Lower lobe of right lung (tissue), 2 donors: ENCODE results near the gene PTPN18. TPM values are rescaled to one million over a fixed set of nuclear protein-coding genes. Genes with fewer than 3 reads are reported as not detected.
"Not testable (repeated sequence)": the region's sequence is repeated elsewhere in the genome, so short reads cannot be mapped to it uniquely, and the experiment has no call there.

ENCODE experiments used
- ATAC-seq, 2 donors: fragments of 200-7000 bp; cut with Tn5 transposase; one replicate each; pipeline ENCODE4 v1.9.1; 2020 to 2022; ENCODE audit warnings: mild to moderate bottlenecking in 2 of 2, moderate library complexity in 2 of 2
- DNase-seq: peaks from one replicate; pipeline ENCODE4 v3.0.0-alpha.2; 2020
- H3K27ac ChIP-seq: fragments of 200-600 bp; one replicate; pipeline ENCODE4 v1.8.0; 2022
- H3K27me3 ChIP-seq: fragments of 200-600 bp; one replicate; pipeline ENCODE4 v1.8.0; 2022; ENCODE audit warnings: low read depth
- H3K36me3 ChIP-seq: fragments of 200-600 bp; one replicate; pipeline ENCODE4 v1.8.0; 2022; ENCODE audit warnings: mild to moderate bottlenecking
- H3K4me1 ChIP-seq: fragments of 200-600 bp; one replicate; pipeline ENCODE4 v1.8.0; 2022
- H3K4me3 ChIP-seq: fragments of 200-600 bp; one replicate; pipeline ENCODE4 v1.8.0; 2022; ENCODE audit warnings: mild to moderate bottlenecking
- H3K9me3 ChIP-seq: fragments of 200-600 bp; one replicate; pipeline ENCODE4 v1.8.0; 2022
- CTCF ChIP-seq: fragments of 200-600 bp; IDR thresholded peaks from one replicate; pipeline ENCODE4 v1.8.0; 2022; ENCODE audit warnings: antibody characterized with exemption, mild to moderate bottlenecking
- intact Hi-C: fragments of 100-400 bp; cut with DNase I; formaldehyde crosslinking; loops from one replicate; pipeline ENCODE4 v1.11.0; 2022
- total RNA-seq: library from RNA; stranded (reverse); fragmentation: NEBNext Ultra II Directional; extraction: Animal tissue kit (Norgen Biotek cat#: 25700); gene quantifications from one replicate; pipeline ENCODE4 v1.2.1, GENCODE V29; 2021
- donor health status: DM: no; HTN: yes; CAD: no; lungs with severe emphysema.

PTPN18 gene
- total RNA-seq, 1 donor from 2014 or later = 74.1 TPM

- no peaks in the 10 kb centered on the region for H3K36me3 ChIP-seq
- peaks cover 8% of the 10 kb centered on the region for H3K4me1 ChIP-seq
- H3K27ac ChIP-seq = no peak overlapping the region
- TF ChIP-seq CTCF = peak; percentile 91
- H3K4me3 ChIP-seq = peak overlapping the region; percentile 4
- intact Hi-C loops = no loop called here
- peaks cover 29% of the 10 kb centered on the region for H3K27me3 ChIP-seq
- DNase-seq = peak; percentile 80
- H3K9me3 ChIP-seq = no peaks in the 10 kb centered on the region
- peak; percentile 81 for ATAC-seq
Measured at GRCh38 chr2:130332271-130333073, 23.4 kb upstream of the PTPN18 start.

DNA sequence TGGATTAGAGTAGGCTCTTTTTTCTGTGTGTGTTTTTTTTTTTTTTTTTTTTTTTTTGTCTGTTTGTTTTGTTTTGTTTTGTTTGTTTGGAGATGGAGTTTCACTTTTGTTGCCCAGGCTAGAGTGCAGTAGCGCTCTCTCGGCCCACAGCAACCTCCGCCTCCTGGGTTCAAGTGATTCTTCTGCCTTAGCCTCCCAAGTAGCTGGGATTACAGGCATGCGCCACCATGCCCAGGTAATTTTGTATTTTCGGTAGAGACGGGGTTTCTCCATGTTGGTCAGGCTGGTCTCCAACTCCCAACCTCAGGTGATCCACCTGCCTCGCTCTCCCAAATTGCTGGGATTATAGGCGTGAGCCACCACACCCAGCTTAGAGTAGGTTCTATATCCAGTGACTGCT is 22.6 kb upstream of the PTPN18 start:
- peaks cover 21% of the 10 kb centered on the region for H3K27me3 ChIP-seq
- H3K4me3 ChIP-seq, H3K9me3 ChIP-seq, DNase-seq, H3K4me1 ChIP-seq, H3K36me3 ChIP-seq, H3K27ac ChIP-seq, intact Hi-C loops, ATAC-seq: not testable (repeated sequence)

GRCh38 chr2:130334026-130334425 is 21.8 kb upstream of the PTPN18 start:
- ATAC-seq (no peak), DNase-seq (no peak)
- TF ChIP-seq CTCF = no peak
- H3K4me3 ChIP-seq = no peak overlapping the region
- peaks cover 13% of the 10 kb centered on the region for H3K27me3 ChIP-seq
- H3K9me3 ChIP-seq = no peaks in the 10 kb centered on the region
- peaks cover 12% of the 10 kb centered on the region for H3K36me3 ChIP-seq
- H3K27ac ChIP-seq = no peak overlapping the region
- intact Hi-C loops = no loop called here
- peaks cover 8% of the 10 kb centered on the region for H3K4me1 ChIP-seq

- H3K36me3 ChIP-seq = peaks cover 22% of the 10 kb centered on the region
- no peak overlapping the region for H3K27ac ChIP-seq
- intact Hi-C loops = no loop called here
- peaks cover 13% of the 10 kb centered on the region for H3K27me3 ChIP-seq
- no peaks in the 10 kb centered on the region for H3K9me3 ChIP-seq
- no peak for DNase-seq
- no peak overlapping the region for H3K4me3 ChIP-seq
- TF ChIP-seq CTCF = no peak
- no peak for ATAC-seq
- peaks cover 11% of the 10 kb centered on the region for H3K4me1 ChIP-seq
Measured at GRCh38 chr2:130335226-130335625, 20.6 kb upstream of the PTPN18 start.

DNA sequence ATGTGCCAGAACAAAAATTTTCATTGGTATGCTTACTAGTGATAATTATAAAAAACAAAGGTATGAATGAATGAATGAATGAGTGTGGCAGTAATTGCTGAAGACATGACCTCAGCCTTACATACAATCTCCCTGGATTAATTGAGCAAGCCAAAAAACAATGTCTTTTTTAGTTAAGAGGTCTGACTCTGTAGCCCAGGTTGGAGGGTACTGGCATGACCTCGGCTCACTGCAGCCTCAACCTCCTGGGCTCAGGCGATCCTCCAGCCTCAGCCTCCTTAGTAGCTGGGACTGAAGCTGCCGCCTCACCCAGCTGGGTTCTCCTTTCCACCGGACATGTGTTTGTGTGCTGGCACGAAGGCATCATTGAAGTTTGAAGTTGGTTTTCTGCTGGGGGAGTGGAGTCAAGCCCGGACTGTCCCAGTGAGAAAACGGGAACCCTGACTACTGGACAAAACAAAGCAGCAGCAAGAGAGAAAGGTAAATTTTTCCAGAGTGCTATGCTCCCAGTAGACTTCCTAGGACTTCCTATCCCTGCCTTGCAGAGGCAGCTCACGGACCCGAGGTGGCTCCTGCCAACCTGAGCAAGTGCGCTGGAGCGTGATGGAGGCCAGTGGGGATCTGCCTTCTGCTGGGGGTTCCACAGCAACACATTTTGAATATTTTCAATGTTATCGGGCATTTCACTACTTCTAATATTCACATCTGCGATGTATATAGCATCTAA is 19.5 kb upstream of the PTPN18 start:
- ATAC-seq = no peak
- peaks cover 20% of the 10 kb centered on the region for H3K4me1 ChIP-seq
- H3K4me3 ChIP-seq = no peak overlapping the region
- H3K36me3 ChIP-seq = peaks cover 22% of the 10 kb centered on the region
- intact Hi-C loops = no loop called here
- H3K27ac ChIP-seq = no peak overlapping the region
- TF ChIP-seq CTCF = no peak
- peaks cover 11% of the 10 kb centered on the region for H3K27me3 ChIP-seq
- DNase-seq = no peak
- H3K9me3 ChIP-seq = no peaks in the 10 kb centered on the region
